GM19035 (cell line): ENCODE data around the gene HMOX2.

Experiments used
- ATAC-seq: cut with Tn5 transposase; IDR thresholded peaks from one replicate; pipeline ENCODE4 v1.9.1; 2021; ENCODE audit not compliant: unreplicated experiment

Gene HMOX2

DNA sequence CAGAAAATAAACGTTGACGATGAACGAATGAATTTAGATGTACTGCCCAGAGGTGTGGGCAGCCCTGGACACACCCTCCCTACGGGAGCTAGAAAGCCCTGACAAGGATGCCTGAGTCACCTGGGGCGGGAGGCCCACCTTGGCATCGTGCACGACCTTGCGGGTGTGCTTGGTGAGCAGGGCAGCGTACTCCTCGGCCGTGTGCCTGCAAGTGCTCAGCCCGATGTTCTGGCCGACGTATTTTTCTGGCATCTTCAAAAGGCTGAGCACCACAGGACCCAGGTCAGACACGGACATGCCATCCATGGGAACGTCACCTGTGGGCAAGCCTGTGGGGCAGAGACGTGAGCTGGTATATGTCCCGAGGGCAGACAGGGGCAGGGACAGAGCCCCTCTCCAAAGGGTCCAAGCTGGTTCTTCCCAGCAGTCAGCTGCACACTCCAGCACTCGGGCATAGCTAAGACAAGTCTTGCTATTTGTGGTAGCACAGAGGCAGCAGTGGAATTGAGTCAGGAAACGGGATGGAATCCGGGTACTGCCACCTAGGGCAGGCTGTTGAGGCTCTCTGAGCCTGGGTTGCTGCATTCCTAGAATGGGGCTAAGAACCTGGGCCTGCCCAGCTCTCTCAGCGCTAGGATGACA, 12.6 kb upstream of the HMOX2 start:
- no peak for ATAC-seq

GRCh38 chr16:4465977-4466779, 10.0 kb upstream of the HMOX2 start:
- ATAC-seq: no peak

DNA sequence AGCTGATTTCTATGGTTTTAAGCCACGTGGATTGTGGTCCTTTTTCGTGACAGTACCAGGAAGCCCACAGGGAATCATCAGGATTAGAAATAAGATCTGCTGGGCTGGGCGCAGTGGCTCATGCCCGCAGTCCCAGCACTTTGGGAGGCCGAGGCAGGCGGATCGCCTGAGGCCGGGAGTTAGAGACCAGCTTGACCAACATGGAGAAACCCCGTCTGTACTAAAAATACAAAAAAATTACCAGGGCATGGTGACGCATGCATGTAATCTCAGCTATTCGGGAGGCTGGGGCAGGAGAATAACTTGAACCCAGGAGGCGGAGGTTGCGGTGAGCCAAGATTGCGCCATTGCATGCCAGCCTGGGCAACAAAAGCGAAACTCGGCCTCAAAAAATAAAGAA, 8.3 kb upstream of the HMOX2 start:
- ATAC-seq: no peak

DNA sequence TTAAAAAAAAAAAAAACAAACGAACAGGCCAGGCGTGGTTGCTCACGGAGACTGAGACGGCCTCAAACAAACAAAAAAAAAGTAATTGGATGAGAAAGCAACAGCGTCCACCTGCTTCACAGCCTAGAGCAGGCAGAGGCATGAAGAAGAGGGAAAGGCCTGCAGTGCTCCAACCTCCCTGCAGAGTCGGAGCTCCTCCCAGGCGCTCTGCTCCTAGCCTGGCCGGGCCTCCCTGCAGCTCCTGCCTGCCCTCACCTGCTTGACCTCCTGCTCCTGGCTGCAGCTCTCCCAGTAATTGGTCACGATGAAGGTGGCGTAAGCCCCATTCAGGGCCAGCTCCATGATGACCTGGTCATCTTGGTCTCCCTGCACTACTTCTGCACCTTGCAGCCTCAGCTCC, 7.2 kb upstream of the HMOX2 start:
- no peak for ATAC-seq

DNA sequence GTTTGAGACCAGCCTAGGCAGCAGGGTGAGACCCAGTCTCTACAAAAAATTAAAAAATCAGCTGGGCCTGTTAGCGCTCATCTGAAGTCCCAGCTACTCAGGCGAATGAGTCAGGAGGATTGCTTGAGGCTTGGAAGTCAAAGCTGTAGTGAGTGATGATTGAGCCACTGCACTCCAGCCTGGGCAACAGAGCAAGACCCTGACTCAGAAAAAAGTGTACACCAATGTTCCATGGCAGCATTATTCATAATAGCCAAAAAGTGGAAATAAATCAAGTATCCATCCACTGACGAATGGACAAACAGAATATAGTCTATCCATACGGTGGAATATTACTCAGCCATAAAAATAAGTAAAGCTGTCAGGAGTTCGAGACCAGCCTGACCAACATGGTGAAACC, 4.3 kb upstream of the HMOX2 start:
- no peak for ATAC-seq

DNA sequence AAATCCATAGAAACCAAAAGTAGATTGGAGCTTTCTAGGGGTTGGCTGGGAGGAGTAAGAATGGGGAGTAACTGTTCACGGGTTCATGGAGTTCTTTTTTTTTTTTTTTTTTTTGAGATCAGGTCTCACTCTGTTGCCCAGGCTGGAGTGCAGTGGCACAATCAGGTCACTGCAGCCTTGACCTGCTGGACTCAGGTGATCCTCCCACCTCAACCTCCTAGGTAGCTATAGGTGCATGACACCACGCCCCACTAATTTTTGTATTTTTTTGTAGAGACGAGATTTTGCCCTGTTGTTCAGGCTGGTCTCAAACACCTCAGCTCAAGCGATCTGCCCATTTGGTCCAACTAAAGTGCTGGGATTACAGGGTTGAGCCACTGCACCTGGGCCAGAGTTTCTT, 3.3 kb upstream of the HMOX2 start:
- ATAC-seq: no peak

GRCh38 chr16:4474192-4474961, 1.8 kb upstream of the HMOX2 start, which contains the start of gene NMRAL1:
Gene NMRAL1, minus strand, starts transcription at chr16:4474625. Its CDS starts 493 bp downstream, at chr16:4474132.
- ATAC-seq: no peak

- no peak for ATAC-seq
These were observed 1.8 kb downstream of the HMOX2 start for GRCh38 chr16:4477966-4478365.

DNA sequence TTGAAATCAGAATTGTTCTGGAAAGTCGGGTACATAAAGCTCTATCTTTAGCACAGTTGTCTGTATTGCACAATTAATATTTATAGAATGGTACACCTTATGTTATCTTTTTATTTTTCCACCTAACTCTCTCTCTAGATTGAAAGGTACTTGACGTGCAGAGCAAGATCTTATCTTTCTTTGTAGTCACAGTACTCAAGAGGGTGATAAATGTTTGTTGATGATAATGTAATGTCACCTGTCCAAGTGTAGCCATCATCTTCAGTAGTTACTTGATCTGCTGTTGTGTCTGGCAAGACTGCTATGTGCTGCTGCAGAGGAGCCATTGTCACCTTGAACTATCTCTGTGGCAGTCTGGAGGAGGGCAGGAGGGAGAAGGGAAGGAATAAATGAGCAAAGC, 5.3 kb downstream of the HMOX2 start:
- no peak for ATAC-seq

- ATAC-seq: no peak
These were observed 5.8 kb downstream of the HMOX2 start for GRCh38 chr16:4481963-4482362.

DNA sequence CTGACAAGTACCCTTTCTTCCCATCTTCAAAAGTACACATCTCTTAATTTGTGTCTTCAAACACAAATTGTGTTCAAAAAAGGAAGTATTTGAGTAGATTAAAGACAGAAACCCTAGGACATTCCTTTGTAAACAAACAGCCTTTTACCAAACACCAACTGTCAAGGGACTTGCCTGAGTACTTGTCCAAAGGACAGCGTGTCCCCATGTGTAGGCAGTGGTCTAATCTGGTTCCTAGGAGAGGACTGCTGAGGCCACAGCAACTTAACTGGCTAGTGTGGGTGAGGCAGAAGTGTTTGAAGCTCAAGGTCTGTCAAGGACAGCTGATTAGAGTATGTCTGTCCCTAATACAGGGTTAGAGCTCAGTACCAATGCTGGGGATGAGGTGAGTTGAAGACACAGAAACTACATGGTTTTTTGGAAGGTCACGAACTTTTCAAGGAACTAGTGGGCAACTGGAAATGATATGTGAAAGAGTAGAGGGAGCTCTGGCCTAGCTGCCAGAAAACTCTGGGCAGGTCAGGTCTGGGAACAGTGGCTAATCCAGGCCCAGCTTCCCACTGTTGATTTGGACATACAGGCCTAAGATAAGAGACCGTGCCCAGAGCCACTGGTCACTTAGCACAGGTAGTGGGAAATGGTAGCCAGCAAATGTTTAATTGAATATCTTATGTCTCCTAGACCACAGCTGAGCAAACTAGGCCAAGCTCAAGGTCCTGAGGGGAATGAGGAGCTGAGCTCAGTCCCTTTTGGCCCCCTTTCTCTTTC, 10.1 kb downstream of the HMOX2 start:
- ATAC-seq: no peak

DNA sequence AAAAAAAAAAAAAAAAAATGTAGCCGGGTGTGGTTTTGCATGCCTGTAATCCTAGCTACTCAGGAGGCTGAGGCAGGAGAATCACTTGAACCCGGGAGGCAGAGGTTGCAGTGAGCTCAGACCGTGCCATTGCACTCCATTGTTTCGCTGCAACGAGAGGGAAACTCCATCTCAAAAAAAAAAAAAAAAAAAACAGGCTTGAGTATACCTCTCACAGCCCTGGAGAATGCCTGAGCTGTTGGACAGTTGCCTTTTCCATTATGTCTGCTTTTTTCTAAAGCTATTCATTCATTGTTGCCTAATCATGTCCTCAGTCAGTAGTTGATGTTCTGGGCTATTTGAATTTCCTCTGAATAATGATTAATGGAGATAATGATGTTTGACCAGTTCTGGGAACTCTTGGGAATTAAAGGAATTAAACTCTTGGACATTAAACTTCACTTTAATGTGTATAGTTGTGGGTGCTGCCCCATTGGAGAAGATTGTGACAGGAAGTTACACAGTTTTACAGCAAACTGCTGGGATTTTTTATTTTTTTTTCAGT, 11.8 kb downstream of the HMOX2 start:
- no peak for ATAC-seq

- ATAC-seq: no peak
These were observed 12.3 kb downstream of the HMOX2 start for GRCh38 chr16:4488499-4488967.

GRCh38 chr16:4489030-4489429, 12.8 kb downstream of the HMOX2 start:
- no peak for ATAC-seq

DNA sequence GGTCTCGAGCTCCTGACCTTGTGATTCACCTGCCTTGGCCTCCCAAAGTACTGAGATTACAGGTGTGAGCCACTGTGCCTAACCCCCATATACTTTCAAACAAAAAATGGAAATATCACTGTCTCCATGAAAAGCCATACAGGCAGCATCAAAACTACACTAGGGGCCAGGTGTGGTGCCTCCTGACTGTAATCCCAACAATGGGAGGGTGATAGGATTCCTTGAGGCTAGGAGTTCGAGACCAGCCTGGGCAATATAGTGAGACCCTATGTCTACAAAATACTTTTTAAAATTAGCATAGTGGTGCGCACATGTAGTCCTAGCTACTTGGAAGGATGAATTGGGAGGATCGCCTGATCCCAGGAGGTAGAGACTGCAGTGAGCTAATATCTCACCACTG, 15.7 kb downstream of the HMOX2 start:
- no peak for ATAC-seq

- ATAC-seq: no peak
These were observed 18.7 kb downstream of the HMOX2 start for GRCh38 chr16:4494746-4495490.

- no peak for ATAC-seq
These were observed 19.6 kb downstream of the HMOX2 start for GRCh38 chr16:4495766-4496165.

DNA sequence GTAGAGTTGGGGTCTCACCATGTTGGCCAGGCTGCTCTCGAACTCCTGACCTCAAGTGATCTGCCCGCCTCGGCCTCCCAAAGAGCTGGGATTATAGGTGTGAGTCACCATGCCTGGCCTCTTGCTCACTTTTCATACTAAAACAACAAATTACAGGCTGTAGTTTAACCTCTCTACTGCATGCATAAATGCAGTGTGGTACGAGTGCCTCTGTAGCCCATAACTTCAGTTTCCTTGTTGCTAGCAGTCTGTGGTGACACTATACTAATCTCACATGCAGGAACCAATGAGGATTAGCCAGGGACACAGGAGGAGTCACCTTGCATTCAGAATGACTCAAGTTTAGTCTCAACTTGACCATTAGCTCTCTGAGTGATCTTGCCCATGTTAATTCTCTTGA, 20.1 kb downstream of the HMOX2 start:
- no peak for ATAC-seq

GRCh38 chr16:4498546-4499195, 22.5 kb downstream of the HMOX2 start:
- ATAC-seq: no peak

DNA sequence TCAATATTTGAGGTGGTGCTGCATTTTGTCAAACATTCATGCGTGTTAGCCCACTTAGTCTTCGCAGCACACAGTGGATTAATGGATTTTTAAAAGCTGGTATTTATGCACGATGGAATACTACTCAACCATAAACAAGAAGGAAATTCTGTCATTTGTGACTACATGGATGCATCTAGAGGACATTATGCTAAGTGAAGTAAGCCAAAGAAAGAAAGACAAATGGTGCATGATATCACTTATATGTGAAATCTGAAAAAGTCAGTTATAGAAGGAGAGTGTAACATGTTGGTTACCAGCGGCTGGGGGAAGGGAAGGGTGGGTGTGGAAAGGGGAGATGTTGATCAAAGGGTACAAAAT, 23.0 kb downstream of the HMOX2 start:
- ATAC-seq: no peak
